NCI-H774 (cell line): ENCODE data around the gene OR1I1.

ENCODE experiments used
- DNase-seq: peaks from one replicate; lab custom pipeline; 2025; lab: John Stamatoyannopoulos, UW

The OR1I1 gene

DNA sequence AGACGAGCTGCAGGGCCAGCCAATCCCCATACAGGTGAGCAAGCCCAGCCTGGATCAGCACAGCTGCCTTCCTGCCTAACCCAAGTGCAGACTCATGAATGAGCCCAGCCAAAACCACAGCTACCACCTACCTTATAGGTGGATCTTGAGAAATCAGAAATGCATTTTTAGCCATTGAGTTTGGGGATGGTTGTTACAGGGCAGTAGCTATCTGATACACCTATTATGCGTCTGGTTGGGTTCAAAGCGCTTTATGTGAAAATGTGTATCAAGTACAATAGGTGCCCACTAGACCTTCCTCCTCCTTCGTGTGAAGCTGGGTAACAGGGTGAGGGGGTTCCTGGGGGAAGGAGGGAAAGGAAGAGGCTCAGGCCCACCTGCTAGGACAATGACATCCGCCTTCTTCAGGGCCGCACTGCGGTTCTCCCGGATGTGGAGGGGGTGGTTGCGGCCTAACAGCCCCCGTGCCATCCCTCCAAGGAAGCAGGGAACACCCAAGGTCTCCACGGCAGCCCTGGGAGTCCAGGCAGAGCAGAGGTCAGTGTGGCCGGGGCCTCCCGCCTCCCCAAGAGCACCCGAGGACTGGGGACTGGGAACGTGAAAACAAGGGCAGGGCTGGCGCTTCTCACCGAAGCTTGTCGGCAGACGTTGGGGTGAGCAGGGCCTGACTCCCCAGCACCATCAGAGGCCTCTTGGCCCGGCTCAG lies 36.9 kb downstream of the OR1I1 start:
- DNase-seq, result no peak

DNA sequence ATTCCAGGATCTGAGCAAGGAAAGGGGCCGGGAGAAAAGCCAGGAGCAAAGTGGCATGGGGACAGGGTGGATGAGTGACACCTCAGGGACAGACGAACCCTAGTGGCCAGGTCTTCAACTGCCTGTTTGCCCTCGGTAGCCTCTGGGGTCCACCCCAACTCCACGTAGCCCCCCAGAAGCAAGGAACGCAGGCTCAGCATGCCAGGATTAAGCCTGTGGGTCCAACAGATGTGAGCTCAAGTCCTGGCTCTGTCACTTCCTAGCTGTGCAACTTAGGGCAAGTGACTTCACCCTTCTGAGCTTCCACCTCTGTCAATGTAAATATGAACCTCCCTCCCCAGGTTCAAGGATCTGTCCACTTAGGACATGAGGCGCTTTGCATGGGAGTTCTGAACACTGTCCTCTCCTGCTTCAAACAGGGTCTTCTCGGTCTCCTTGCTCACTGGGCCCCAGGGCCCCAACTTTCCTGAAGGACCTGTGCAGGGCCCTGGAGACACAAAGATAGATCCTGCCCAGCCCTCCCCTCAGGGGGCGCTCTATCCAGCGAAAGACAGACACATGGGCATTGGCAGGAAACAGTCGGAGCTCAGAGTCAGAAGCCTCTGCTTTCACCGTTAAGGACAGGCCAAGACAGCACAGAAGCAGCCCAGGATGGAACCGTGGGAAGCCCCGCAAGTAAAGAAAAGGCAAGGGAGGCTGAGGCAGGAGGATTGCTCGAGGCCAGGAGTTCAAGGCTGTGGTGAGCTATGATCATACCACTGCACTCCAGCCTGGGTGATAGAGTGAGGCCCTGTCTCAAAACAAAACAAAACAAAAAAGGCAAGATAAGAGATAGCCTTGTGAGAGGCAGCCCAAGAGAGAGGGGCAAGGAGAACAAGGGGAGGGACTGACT lies 38.4 kb downstream of the OR1I1 start:
- DNase-seq, result no peak

DNA sequence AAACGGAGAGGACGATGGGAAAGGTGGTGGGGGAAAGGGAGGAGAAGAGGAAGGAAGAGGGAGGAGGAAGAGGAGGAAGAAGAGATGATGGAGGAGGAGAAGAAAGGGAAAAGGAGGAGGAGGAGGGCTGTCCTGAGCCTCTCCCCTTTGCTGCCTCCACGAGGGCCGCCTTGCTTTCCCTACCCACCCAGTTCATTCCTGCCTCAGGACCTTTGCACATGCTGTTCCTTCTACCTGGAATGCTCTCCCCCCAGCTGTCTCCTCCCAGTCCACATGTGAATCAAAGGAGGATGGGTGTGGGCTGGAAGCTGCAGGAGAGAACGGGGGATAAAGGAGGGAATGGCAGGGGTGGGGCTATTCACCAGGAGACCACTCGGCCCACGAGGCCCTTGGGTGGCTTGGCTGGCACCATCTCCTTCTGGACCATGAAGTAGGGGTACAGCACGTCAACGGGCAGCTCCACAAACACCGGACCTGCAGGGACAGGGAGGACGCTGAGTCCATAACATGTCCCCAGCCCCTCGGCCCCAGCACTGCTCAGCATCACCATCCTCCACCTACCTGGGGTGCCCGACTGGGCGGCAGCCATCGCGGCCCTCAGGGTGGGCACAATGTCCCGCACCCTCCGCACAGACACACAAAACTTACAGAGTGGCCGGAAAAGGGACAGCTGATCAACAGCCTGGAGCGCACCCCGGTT lies 40.5 kb downstream of the OR1I1 start:
- no peak for DNase-seq

DNA sequence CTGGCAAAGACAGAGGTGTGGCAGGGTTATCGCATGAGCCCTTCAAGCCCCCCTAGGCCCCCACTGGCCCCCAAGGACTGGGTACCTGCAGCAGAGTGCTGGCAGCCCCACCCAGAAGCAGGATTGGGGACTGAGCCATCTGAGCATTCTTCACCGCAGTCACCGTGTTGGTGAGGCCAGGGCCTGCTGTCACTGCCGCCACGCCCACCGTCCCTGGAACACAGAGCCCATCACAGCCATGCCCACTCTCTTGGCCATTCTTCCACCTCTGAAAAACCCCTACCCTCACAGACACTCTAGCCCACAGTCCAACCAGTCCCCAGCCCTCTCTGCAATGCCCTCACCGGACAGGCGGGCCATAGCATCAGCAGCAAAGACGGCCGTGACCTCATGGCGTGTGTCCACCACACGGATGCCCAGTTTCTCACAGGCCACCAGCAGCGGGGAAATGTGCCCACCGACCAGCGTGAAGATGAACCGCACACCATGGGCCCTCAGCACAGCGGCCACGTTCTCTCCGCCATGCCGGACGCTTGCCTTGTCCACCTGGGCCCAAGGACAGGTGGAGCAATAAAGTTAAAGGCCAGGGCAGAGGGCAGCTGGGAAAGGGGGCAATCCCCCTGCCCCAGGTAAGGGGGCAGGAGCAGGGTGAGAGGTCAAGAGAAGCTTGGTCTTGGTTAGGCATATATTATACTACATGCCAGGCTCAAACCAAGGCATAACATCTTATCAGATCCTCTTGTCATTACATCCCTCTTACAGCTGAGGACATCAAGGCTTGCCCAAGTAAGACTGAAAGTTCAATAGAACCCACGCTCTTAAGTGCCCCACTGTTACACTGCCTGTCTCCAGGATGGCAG lies 41.2 kb downstream of the OR1I1 start:
- no peak for DNase-seq

DNA sequence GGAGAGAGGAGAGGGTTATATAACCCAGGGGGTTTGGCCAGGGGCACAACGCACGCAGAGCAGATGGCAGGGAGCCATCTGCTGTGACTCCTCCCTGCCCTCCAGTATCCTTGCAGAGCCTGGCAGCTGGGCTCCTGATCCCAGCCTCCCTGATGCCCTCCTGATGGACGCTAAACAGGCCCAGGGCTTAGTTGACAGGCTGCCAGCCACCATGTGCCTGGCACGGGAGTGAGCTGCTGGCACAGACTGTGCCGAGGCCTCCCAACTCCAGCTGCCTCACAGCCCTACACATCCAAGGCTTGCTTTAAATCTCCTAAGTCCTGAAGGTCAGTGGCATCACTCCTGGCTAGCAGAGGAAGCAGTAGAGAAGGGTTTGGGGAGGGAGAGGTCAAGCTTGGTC lies 41.9 kb downstream of the OR1I1 start:
- no peak for DNase-seq

DNA sequence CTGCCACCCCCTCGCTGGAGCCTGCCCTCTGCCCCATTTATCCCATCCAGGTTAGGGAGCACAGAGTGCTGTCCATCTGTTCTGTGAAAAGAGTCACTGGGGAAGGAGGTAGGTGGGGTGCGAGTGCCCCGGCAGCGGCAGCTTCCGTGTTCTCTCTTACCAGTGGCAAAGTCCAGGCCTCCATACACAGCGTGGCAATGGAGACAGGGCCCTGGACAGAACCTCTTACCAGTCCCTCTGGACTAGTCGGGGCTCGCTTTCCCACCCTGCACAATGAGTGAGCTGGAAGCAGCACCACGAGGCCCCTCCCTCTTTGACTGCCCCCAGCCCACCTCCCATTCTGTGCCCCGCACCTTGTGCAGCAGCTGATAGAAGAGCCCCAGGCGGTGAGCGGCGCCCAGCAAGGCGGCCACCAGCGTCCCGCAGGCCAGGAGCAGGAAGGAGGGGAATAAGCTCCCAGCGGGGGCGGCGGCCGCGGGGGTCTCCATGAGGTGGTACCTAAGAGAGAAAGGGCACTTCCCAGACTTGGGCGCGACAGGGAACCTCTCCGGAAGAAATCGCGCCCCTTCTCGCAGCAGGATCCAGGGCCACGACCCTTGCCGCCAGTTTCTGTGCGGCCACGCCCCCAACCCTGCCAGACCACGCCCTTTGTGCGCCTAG lies 42.7 kb downstream of the OR1I1 start:
- DNase-seq, result no peak

DNA sequence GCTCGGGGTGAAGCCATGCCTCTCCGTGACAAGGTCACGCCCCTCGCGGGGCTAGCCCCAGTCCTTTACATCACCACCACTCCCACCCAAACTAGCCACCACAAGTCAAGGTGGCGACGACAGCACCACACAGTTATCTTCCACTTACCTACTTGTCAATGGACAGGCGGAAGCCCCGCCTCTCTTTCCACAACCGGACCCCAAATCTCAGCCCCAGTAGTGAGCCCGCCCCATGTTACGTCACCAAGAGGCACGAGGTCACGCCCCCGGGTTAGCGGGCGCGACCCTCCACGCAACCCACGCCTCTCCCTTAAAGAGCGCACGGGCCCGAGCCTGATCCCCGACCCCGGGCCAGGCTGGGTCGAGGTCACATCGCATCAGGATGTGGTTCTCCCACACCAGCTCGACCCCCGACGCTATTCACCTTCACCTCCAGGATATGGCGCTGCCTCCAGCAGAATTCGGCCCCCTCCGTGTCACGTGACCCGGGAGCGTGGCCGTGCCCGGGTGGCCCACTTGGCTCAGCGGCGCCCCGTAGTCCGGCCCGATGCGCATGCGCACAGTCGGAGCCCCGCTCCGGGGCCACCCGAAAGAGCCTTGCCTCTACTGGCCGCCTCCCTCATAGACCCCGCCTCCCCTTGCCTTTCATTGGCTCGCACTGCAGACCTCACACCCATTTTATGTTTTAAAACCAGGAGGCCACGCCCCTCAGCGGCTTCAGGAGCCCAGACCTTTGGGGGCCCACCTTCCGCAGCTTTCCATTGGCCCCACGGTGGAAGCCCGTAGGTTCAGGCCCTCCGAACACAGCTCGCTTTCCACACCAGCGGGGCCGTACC lies 43.4 kb downstream of the OR1I1 start:
- DNase-seq, result peak; percentile 97

DNA sequence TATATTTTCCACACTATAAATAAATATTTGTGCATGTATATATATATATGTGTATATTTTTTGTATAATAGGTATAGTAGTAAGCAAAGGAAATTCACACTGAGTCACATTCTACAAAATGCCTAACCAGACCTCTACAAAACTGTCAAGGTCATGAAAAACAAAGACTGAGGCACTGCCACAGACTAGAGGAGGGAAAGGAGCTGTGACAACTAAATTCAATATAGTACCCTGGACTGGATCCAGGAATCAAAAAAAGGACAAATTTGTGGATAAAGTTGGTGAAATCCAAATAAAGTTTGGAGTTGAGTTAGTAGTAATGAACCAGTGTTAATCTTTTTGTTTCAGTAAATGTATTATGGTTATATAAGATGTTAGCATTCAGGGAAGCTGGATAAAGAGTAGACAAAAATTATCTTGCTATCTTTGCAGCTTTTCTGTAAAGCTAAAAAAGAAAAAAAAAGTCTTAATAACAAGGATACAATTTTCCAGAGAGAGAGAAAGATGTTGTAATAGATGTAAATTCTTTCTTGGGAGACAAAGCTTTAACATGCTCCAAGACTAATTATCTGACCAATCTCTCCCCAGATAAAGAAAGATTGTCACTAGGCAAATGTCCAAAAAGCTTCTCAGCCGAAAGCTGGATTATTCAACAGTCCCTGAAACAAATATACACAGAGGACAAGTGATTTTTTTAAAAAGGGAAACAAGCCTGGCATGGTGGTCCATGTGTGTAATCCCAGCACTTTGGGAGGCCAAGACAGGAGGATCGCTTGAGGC lies 44.3 kb downstream of the OR1I1 start:
- no peak for DNase-seq

DNA sequence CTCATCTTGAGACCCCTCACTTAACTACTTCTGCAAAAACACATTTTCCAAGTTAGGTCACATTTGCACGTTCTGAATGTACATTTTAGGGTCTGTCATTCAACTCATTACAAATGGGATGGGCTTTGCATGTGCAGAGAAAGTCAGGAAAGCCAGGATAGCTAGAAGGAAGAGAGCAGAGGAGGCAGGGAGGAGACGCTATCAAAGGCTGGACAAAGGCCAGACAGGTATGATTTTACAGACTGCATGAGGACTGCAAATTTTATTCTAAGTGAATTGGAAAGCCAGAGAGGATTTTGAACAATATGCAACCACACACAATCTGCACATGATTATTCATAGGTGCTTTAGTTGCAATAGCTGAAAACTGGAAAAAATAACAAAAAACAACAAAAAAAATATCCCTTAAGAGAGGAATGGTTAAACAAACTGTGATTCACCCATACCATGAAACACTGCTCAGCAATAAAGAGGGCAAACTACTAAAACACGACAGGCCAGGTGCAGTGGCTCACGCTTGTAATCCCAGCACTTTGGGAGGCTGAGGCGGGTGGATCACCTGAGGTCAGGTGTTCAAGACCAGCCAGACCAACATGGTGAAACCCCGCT lies 46.3 kb downstream of the OR1I1 start:
- DNase-seq, result no peak

DNA sequence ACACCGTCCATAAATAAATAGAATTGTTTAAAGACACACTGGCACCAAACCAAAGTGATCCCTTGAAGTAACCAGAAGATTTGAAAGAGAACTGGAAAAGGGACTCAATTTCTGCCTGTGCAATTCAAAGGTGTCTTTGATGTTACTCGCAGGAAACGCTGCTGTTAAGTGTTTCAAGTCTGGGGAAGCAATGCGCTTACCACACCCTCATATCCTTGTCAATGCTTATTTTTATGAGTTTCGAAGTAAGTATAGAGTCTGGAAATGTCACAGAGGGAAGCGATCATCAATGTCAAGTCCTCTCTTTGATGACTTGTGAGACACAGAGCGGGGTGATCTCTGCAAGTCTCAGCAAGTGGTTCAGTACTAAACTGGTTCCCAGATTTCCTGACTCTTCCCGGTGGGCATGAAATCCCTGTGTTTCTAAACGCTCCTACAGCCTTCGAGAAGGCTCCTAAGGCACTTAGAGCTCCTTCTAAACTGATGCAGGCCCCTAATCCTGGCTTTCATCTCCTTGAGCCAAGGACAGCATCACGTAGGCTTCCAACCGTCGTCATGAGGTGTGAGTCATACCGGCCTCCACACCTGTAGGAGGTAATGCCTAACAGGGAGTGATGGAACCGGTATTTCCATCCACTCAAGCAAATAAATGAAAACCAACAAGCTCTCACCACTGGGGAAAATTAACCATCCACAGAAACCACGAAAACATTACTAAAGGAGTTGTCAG lies 48.0 kb downstream of the OR1I1 start:
- peak; percentile 2 for DNase-seq

DNA sequence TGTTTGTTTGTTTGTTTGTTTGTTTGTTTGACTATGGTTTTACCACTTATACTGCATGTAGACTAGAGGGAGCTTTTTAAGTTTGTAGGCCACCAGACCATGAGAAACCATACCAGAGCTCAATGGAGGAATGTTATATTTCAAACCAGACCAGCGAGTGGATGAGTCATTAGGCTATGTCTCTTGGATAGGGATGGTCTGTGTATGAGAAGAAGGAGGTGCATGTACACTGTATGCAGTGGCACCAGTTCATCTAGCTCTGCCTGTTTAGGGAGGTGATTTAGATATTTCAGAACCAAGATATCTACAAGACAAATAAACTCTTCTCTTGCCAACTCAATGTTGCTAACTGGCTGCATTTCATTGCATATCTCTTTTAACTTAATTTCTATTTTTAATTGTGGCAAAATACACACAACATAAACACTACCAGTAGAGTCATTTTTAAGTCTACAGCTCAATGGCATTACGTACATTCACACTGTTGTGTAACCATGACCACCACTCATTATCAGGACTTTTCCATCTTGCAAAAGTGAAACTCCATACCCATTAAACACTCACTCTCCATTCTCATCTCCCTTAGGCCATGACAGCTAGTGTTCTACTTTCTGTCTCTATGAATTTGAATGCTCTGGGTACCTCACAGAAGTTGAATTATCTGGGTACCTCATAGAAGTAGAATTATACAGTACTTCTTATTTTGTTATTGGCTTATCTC lies 54.4 kb downstream of the OR1I1 start:
- no peak for DNase-seq

DNA sequence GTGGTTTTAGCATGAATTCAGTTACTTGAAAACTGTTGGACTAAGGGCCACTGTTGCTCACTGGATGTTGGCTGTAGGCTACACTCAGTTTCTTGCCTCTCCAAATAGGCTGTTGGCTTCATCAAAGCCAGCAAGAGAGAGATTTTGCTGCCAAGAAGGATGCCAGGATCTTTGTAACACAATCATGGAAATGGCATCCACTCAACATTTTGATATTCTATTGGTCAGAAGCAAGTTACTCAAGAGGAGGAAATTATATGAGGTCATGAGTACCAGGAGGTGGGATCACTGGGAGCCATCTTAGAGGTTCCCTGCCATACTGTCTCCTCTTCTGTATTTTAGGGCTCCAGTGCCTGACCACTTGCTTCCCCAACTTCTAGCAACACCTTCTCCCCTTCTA lies 55.8 kb downstream of the OR1I1 start:
- no peak for DNase-seq

DNA sequence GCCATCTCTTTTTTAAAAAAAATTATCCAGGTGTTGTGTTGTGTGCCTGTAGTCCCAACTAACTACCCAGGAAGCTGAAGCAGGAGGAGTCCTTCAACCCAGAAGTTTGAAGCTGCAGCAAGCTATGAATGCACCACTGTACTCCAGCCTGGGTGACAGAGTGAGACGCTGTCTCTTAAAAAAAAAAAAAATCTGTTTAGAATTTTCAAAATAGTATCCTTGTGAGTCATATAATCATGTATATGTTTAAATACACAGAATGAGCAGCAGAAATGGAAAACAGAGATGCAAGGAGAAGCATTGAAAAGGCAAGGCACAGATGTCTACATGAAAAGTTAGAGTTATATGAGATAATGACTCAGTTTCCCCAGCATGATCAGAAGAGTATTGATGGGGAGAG lies 56.4 kb downstream of the OR1I1 start:
- no peak for DNase-seq

DNA sequence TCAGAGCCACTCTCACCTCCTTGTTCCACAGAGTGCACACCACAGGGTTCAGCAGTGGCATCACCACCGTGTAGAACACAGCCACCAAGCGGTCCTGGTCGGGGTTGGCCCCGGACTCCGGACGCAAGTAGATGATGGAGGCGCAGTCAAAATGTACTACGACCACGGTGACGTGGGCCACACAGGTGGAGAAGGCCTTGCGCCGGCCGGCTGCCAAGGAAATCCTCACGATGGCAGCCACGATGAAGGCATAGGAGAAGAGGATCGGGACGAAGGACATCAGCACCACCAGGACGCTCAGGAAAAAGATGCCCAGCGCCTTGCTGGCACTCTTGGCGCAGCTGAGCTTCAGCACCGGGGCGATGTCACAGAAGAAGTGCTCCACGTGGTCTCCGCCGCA lies 59.1 kb downstream of the OR1I1 start:
- no peak for DNase-seq

DNA sequence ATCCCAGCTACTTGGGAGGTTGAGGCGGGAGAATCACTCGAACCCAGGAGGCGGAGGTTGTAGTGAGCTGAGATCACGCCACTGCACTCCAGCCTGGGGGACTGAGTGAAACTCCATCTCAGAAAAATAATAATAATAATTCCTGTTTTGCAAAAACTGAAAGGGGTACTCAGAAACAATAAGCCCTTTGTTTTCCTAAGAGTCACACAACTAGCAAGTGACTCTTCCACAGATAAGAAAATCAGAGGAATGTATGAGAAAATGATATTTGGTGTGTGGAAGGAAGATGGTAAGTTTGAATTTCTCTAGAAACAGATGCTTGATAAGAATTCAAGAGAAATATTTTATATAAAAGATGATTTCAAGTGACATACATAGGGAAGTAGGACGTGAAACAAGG lies 60.3 kb downstream of the OR1I1 start:
- DNase-seq, result no peak
